Testis (tissue), 2 donors: ENCODE results near the gene SLC25A39.

Experiments used
- CTCF ChIP-seq, 3 experiments: fragments of 450-650 bp in 2 of 3; fragments of 200-600 bp in 1 of 3; sonication (generic) in 1 of 3; IDR thresholded peaks; one replicate each; pipeline ENCODE4 v1.5.1; 2016 to 2019; ENCODE audit warnings: antibody characterized with exemption in 3 of 3, mild to moderate bottlenecking in 2 of 3, moderate library complexity in 1 of 3
- POLR2A ChIP-seq: fragments of 450-650 bp; IDR thresholded peaks from one replicate; pipeline ENCODE4 v1.6.1; 2017; ENCODE audit warnings: antibody characterized with exemption, mild to moderate bottlenecking, moderate library complexity

GRCh38 chr17:44320066-44320465 is 4.6 kb downstream of the SLC25A39 start:
- TF ChIP-seq CTCF (IDR thresholded peaks at IDR 0.05) (no peak), POLR2A (no peak)
